HCT116 (cell line): ENCODE measurements around the gene TAS2R20. TPM values are rescaled to one million over a fixed set of nuclear protein-coding genes. Genes with fewer than 3 reads are reported as not detected.

ENCODE experiments used
- ATAC-seq: fragments of 200-7000 bp; cut with Tn5 transposase; 2 replicates; pipeline ENCODE4 v1.9.1; 2020; ENCODE audit warnings: mild to moderate bottlenecking, moderate library complexity
- BruUV-seq: library from RNA; stranded (reverse); fragments of 400-500 nt; replicated peaks from 2 replicates; lab custom pipeline; 2021; lab: Mats Ljungman, UMichigan
- CTCF ChIA-PET: fragments of 300-600 bp; sonication (Branson Sonifier 250); formaldehyde crosslinking; loops from one replicate; lab custom pipeline; 2021; ENCODE audit warnings: antibody characterized with exemption; lab: Charles Lee
- POLR2A ChIA-PET: fragments of 300-600, 350-600 bp; sonication (Branson Sonifier 250); formaldehyde crosslinking; loops from one replicate; lab custom pipeline; 2021; ENCODE audit warnings: antibody characterized with exemption; lab: Charles Lee
- RAD21 ChIA-PET, 2 experiments: fragments of 300-600 bp; sonication (Branson Sonifier 250); formaldehyde crosslinking; loops; one replicate each; lab custom pipeline; 2023; ENCODE audit warnings: low total read pairs in 2 of 2; ENCODE audit not compliant: uncharacterized antibody in 2 of 2, unreplicated experiment in 2 of 2, low non-redundant PET in 1 of 2; lab: Charles Lee
- DNase-seq: peaks from one replicate; pipeline ENCODE4 v3.0.0-alpha.2; 2010; ENCODE audit warnings: low read depth, low spot score
- H2AFZ ChIP-seq: fragments of 200-600 bp; shearing (Covaris generic), sonication (generic); 2 replicates; pipeline ENCODE4 v1.6.1; 2017; ENCODE audit warnings: low read depth, mixed run types, mixed read lengths, antibody characterized with exemption, low read length; ENCODE audit not compliant: poor library complexity, severe bottlenecking
- H3K27ac ChIP-seq: 2 replicates; pipeline ENCODE4 v1.5.1; 2012; ENCODE audit warnings: low read depth, low read length
- H3K27me3 ChIP-seq: fragments of 200-600 bp; sonication (generic); 2 replicates; pipeline ENCODE4 v1.6.1; 2016; ENCODE audit warnings: mixed run types, low read length, mixed read lengths; ENCODE audit not compliant: insufficient read depth
- H3K36me3 ChIP-seq, 2 experiments: fragments of 200-500 bp in 1 of 2; fragments of 200-600 bp in 1 of 2; sonication (Bioruptor generic) in 1 of 2; sonication (generic) in 1 of 2; 2 replicates each; pipeline versions ENCODE4 v1.5.1 to v1.6.1; 2014 to 2016; ENCODE audit warnings: low read length in 2 of 2, inconsistent platforms in 1 of 2, mixed read lengths in 1 of 2, mixed run types in 1 of 2; ENCODE audit not compliant: insufficient read depth in 2 of 2, control insufficient read depth in 1 of 2
- H3K4me1 ChIP-seq, 2 experiments: fragments of 200-600 bp in 1 of 2; sonication (generic) in 1 of 2; 2 replicates each; pipeline versions ENCODE4 v1.5.1 to v1.6.1; 2012 to 2017; ENCODE audit warnings: low read length in 2 of 2, inconsistent platforms in 1 of 2, mild to moderate bottlenecking in 1 of 2, mixed read lengths in 1 of 2, mixed run types in 1 of 2, moderate library complexity in 1 of 2; ENCODE audit not compliant: insufficient read depth in 2 of 2, control insufficient read depth in 1 of 2
- H3K4me2 ChIP-seq: fragments of 200-600 bp; sonication (generic); 2 replicates; pipeline ENCODE4 v1.6.1; 2017; ENCODE audit warnings: mixed run types, low read length, mixed read lengths
- H3K4me3 ChIP-seq, 2 experiments: fragments of 200-600 bp in 1 of 2; sonication (generic) in 1 of 2; replicated peaks in 1 of 2; 2 replicates each; pipeline ENCODE4 v1.5.1; 2011 to 2016; ENCODE audit warnings: low read length in 2 of 2, control low read depth in 1 of 2, low read depth in 1 of 2, mild to moderate bottlenecking in 1 of 2, mixed read lengths in 1 of 2, mixed run types in 1 of 2
- H3K79me2 ChIP-seq: fragments of 200-600 bp; sonication (generic); 2 replicates; pipeline ENCODE4 v1.6.1; 2017; ENCODE audit warnings: mild to moderate bottlenecking, mixed run types, low read length, moderate library complexity, mixed read lengths; ENCODE audit not compliant: insufficient read depth
- H3K9ac ChIP-seq: fragments of 200-600 bp; sonication (generic); 2 replicates; pipeline ENCODE4 v1.6.1; 2016; ENCODE audit warnings: low read length, mixed read lengths
- H3K9me2 ChIP-seq: fragments of 200-600 bp; sonication (generic), shearing (Covaris generic); 2 replicates; pipeline ENCODE4 v1.6.1; 2017; ENCODE audit warnings: mixed run types, mild to moderate bottlenecking, moderate library complexity; ENCODE audit not compliant: insufficient read depth
- H3K9me3 ChIP-seq, 2 experiments: fragments of 200-500 bp in 1 of 2; fragments of 200-600 bp in 1 of 2; sonication (Bioruptor generic) in 1 of 2; sonication (generic) in 1 of 2; 2 replicates each; pipeline ENCODE4 v1.6.1; 2014 to 2017; ENCODE audit warnings: low read length in 2 of 2, mixed read lengths in 2 of 2, inconsistent platforms in 1 of 2, low read depth in 1 of 2, mild to moderate bottlenecking in 1 of 2, mixed run types in 1 of 2, moderate library complexity in 1 of 2; ENCODE audit not compliant: control insufficient read depth in 1 of 2, insufficient read depth in 1 of 2
- H4K20me1 ChIP-seq: fragments of 200-600 bp; sonication (generic), shearing (Covaris generic); 2 replicates; pipeline ENCODE4 v1.6.1; 2017; ENCODE audit warnings: mixed run types, mild to moderate bottlenecking, moderate library complexity; ENCODE audit not compliant: insufficient read depth
- CEBPB ChIP-seq: IDR thresholded peaks from 2 replicates; pipeline ENCODE4 v1.6.1; 2012; ENCODE audit warnings: low read depth
- FOSL1 ChIP-seq: IDR thresholded peaks from 2 replicates; pipeline ENCODE4 v1.6.1; 2012; ENCODE audit warnings: low read depth
- JUND ChIP-seq: IDR thresholded peaks from 2 replicates; pipeline ENCODE4 v1.6.1; 2012
- POLR2AphosphoS5 ChIP-seq: IDR thresholded peaks from 2 replicates; pipeline ENCODE4 v1.6.1; 2011; ENCODE audit warnings: mild to moderate bottlenecking, low read depth, low read length, moderate library complexity
- SIN3A ChIP-seq: IDR thresholded peaks from 2 replicates; pipeline ENCODE4 v1.6.1; 2012; ENCODE audit warnings: low read depth
- TCF7L2 ChIP-seq: IDR thresholded peaks from 2 replicates; pipeline ENCODE4 v1.7.0; 2011; ENCODE audit warnings: borderline replicate concordance, inconsistent platforms; ENCODE audit not compliant: insufficient read depth, insufficient read length; ENCODE audit errors: extremely low read depth
- YY1 ChIP-seq: IDR thresholded peaks from 2 replicates; pipeline ENCODE4 v1.6.1; 2011; ENCODE audit warnings: low read length, low read depth, moderate library complexity, mild to moderate bottlenecking; ENCODE audit not compliant: insufficient replicate concordance; ENCODE audit errors: extremely low read depth
- intact Hi-C: fragments of 100-400 bp; cut with micrococcal nuclease; formaldehyde crosslinking; loops from 2 replicates; pipeline ENCODE4 v1.10.0; 2022
- total RNA-seq: library from RNA; stranded (reverse); gene quantifications from one replicate; pipeline ENCODE4 v1.2.1, GENCODE V29; 2021; ENCODE audit not compliant: unreplicated experiment
- TF ChIP-seq, protein P1 (sequence below): IDR thresholded peaks from 2 replicates; pipeline ENCODE4 v1.6.1; 2012; ENCODE audit warnings: low read depth
- TF ChIP-seq, protein P2 (sequence below), 3 experiments: fragments of 200-600 bp in 1 of 3; sonication (generic) in 1 of 3; IDR thresholded peaks in 2 of 3; conservative IDR thresholded peaks in 1 of 3; 2 replicates each; pipeline ENCODE4 v1.5.1; 2012 to 2017; ENCODE audit warnings: low read depth in 2 of 3, low read length in 2 of 3, antibody characterized with exemption in 1 of 3, borderline replicate concordance in 1 of 3, control low read depth in 1 of 3, mild to moderate bottlenecking in 1 of 3, mixed read lengths in 1 of 3, mixed run types in 1 of 3, moderate library complexity in 1 of 3; ENCODE audit not compliant: insufficient read depth in 1 of 3
- TF ChIP-seq, protein P3 (sequence below): IDR thresholded peaks from 2 replicates; pipeline ENCODE4 v1.6.1; 2012

Gene TAS2R20
- total RNA-seq, 1 experiment from 2014 or later: 0.76 TPM

DNA sequence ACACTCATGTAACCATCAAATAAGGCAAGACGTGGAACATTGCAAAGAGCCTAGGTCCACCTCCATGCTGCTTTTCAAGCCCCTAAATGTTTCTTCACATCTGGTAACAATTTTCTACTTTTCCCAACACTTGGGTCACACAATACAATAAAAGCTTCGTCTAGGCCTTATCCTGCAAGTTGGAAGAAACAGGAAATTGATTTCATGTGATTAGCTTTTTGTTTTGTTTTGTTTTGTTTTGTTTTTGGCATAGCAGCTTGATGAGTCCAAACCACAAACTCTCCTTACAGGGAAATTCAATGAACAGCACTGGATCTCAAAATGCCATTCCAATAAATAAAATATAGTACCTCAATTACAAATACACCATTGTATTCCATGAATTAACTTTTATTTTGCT, 30.7 kb downstream of the TAS2R20 start:
- Histone ChIP-seq H3K36me3 (no peaks in the 10 kb centered on the region), H3K4me1 (no peaks in the 10 kb centered on the region), H3K79me2 (no peaks in the 10 kb centered on the region), H3K9me2 (no peaks in the 10 kb centered on the region; the same call in 1 of the 2 replicates), H3K4me3 (no peak overlapping the region), H3K27ac (no peak overlapping the region), H2AFZ (no peak overlapping the region), H4K20me1 (0 out of 2 replicates have a peak, but pooled peaks cover 4% of the 10 kb centered on the region), H3K9ac (no peak overlapping the region), H3K27me3 (no peaks in the 10 kb centered on the region), H3K9me3 (no peaks in the 10 kb centered on the region), H3K4me2 (no peak overlapping the region)
- ChIA-PET RAD21 (no interaction called here), CTCF (no interaction called here), POLR2A (no interaction called here)
- ATAC-seq: no peak
- intact Hi-C loops: no loop called here
- DNase-seq: no peak
- TF ChIP-seq, protein P1, sequence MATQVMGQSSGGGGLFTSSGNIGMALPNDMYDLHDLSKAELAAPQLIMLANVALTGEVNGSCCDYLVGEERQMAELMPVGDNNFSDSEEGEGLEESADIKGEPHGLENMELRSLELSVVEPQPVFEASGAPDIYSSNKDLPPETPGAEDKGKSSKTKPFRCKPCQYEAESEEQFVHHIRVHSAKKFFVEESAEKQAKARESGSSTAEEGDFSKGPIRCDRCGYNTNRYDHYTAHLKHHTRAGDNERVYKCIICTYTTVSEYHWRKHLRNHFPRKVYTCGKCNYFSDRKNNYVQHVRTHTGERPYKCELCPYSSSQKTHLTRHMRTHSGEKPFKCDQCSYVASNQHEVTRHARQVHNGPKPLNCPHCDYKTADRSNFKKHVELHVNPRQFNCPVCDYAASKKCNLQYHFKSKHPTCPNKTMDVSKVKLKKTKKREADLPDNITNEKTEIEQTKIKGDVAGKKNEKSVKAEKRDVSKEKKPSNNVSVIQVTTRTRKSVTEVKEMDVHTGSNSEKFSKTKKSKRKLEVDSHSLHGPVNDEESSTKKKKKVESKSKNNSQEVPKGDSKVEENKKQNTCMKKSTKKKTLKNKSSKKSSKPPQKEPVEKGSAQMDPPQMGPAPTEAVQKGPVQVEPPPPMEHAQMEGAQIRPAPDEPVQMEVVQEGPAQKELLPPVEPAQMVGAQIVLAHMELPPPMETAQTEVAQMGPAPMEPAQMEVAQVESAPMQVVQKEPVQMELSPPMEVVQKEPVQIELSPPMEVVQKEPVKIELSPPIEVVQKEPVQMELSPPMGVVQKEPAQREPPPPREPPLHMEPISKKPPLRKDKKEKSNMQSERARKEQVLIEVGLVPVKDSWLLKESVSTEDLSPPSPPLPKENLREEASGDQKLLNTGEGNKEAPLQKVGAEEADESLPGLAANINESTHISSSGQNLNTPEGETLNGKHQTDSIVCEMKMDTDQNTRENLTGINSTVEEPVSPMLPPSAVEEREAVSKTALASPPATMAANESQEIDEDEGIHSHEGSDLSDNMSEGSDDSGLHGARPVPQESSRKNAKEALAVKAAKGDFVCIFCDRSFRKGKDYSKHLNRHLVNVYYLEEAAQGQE: no peak
- TF ChIP-seq TCF7L2 (no peak), SIN3A (no peak), CEBPB (no peak)
- no TSS peak for BruUV-seq

DNA sequence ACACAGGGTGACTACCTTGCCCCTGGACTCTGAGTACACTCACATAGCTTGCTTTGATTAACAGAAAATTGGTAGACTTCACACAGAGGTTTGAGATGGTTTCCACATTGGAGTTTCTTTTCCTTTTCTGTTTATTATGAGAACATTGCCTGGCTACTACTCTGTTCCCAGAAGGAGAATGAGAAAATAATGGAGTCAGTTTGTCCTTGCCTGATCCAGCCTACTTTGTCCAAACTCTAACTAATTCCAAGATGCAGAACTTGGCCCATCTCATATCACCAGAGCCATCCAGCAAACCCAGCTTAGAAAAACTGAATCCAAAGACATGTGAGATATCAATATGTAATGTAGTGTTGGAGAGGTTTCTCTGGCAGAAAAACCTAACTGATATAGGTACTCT, 31.8 kb downstream of the TAS2R20 start:
- Histone ChIP-seq H3K36me3 (no peaks in the 10 kb centered on the region), H2AFZ (no peak overlapping the region), H3K4me1 (no peaks in the 10 kb centered on the region), H3K27ac (no peak overlapping the region), H3K9ac (no peak overlapping the region), H3K4me3 (no peak overlapping the region), H3K27me3 (no peaks in the 10 kb centered on the region), H3K9me2 (no peaks in the 10 kb centered on the region; the same call in 1 of the 2 replicates), H3K9me3 (no peaks in the 10 kb centered on the region), H4K20me1 (0 out of 2 replicates have a peak, but pooled peaks cover 4% of the 10 kb centered on the region), H3K79me2 (no peaks in the 10 kb centered on the region), H3K4me2 (no peak overlapping the region)
- BruUV-seq: no TSS peak
- ATAC-seq: no peak
- DNase-seq: no peak
- RAD21 ChIA-PET: no interaction called here
- POLR2A ChIA-PET: no interaction called here
- CTCF ChIA-PET: no interaction called here
- intact Hi-C loops: no loop called here
- TF ChIP-seq FOSL1: no peak
- TF ChIP-seq, protein P2, sequence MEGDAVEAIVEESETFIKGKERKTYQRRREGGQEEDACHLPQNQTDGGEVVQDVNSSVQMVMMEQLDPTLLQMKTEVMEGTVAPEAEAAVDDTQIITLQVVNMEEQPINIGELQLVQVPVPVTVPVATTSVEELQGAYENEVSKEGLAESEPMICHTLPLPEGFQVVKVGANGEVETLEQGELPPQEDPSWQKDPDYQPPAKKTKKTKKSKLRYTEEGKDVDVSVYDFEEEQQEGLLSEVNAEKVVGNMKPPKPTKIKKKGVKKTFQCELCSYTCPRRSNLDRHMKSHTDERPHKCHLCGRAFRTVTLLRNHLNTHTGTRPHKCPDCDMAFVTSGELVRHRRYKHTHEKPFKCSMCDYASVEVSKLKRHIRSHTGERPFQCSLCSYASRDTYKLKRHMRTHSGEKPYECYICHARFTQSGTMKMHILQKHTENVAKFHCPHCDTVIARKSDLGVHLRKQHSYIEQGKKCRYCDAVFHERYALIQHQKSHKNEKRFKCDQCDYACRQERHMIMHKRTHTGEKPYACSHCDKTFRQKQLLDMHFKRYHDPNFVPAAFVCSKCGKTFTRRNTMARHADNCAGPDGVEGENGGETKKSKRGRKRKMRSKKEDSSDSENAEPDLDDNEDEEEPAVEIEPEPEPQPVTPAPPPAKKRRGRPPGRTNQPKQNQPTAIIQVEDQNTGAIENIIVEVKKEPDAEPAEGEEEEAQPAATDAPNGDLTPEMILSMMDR (IDR thresholded peaks at IDR 0.05 in 2 of 3, conservative IDR thresholded peaks at IDR 0.05 in 1 of 3; ENCODE audit: borderline replicate concordance in 1 of 3, insufficient read depth in 1 of 3, low read depth in 2 of 3, low read length in 2 of 3): no peak
- TF ChIP-seq, protein P1: no peak
- no peak for TF ChIP-seq JUND
- TF ChIP-seq POLR2AphosphoS5: no peak
- TF ChIP-seq YY1: no peak
- TF ChIP-seq, protein P3, sequence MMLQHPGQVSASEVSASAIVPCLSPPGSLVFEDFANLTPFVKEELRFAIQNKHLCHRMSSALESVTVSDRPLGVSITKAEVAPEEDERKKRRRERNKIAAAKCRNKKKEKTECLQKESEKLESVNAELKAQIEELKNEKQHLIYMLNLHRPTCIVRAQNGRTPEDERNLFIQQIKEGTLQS: no peak
